Measurements from ENCODE around the gene LILRB1.
"Not testable (repeated sequence)": the region's sequence is repeated elsewhere in the genome, so short reads cannot be mapped to it uniquely, and the experiment has no call there.

The LILRB1 gene

DNA sequence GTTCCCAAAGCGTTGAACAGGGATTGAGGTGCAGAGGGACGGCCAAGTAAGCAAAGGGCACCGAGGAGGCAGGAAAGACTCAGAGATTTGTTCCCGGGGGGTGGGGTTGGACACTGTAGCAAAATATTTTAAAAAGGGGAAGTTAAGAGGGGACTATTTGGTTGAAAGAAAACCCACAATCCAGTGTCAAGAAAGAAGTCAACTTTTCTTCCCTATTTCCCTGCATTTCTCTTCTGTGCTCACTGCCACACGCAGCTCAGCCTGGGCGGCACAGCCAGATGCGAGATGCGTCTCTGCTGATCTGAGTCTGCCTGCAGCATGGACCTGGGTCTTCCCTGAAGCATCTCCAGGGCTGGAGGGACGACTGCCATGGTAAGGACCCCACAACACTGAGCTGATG is at the start of gene LILRB1:
Gene LILRB1 (plus strand): TSS at position 223 of the 400 bp plus-strand sequence. CDS start 590 bp downstream, outside the sequence.
- DNase-seq = not testable (repeated sequence)

- DNase-seq = no peak
Measured at GRCh38 chr19:54586397-54586796, 43.9 kb upstream of the LILRB1 start.

DNA sequence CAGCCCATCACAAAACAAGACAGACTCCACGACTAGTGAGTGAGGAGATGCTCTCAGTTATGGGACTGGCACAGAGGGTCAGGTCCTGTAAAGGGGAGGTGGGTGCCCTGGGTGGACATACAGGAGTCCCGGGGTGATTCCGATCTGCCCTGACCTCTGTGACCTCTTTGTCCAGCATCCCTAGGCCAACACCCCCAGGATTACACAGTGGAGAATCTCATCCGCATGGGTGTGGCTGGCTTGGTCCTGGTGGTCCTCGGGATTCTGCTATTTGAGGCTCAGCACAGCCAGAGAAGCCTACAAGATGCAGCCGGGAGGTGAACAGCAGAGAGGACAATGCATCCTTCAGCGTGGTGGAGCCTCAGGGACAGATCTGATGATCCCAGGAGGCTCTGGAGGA is 43.3 kb upstream of the LILRB1 start:
- no peak for DNase-seq

GRCh38 chr19:54593445-54593844 is 36.8 kb upstream of the LILRB1 start, which contains the start of gene LILRA1:
TSS of gene LILRA1 (plus strand) at chr19:54593632. CDS start at chr19:54594245, 613 bp downstream.
- DNase-seq = not testable (repeated sequence)

GRCh38 chr19:54593931-54594626 is 36.2 kb upstream of the LILRB1 start:
- not testable (repeated sequence) for DNase-seq

- no peak for DNase-seq
Measured at GRCh38 chr19:54594737-54595136, 35.5 kb upstream of the LILRB1 start.

- not testable (repeated sequence) for DNase-seq
Measured at GRCh38 chr19:54595680-54596436, 34.4 kb upstream of the LILRB1 start.

DNA sequence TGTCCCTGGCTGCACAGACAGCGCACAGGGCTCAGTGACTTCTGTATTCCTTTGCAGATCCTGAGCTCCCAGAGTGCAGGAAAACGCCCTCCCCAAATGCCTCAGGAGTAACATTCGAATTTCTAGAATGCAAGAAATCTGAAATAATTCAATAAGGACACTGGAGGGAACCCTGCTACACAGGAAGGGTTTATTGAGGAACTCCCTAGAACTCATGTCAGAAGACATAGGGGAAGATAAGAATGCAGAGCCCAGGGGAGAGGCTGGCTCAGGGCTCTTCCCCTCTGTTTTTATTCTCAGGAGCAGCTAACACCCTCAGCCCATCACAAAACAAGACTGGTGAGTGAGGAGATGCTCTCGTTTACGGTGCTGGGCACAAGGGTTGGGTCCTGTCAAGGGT is 30.1 kb upstream of the LILRB1 start:
- no peak for DNase-seq

- no peak for DNase-seq
Measured at GRCh38 chr19:54606230-54606629, 24.1 kb upstream of the LILRB1 start.

DNA sequence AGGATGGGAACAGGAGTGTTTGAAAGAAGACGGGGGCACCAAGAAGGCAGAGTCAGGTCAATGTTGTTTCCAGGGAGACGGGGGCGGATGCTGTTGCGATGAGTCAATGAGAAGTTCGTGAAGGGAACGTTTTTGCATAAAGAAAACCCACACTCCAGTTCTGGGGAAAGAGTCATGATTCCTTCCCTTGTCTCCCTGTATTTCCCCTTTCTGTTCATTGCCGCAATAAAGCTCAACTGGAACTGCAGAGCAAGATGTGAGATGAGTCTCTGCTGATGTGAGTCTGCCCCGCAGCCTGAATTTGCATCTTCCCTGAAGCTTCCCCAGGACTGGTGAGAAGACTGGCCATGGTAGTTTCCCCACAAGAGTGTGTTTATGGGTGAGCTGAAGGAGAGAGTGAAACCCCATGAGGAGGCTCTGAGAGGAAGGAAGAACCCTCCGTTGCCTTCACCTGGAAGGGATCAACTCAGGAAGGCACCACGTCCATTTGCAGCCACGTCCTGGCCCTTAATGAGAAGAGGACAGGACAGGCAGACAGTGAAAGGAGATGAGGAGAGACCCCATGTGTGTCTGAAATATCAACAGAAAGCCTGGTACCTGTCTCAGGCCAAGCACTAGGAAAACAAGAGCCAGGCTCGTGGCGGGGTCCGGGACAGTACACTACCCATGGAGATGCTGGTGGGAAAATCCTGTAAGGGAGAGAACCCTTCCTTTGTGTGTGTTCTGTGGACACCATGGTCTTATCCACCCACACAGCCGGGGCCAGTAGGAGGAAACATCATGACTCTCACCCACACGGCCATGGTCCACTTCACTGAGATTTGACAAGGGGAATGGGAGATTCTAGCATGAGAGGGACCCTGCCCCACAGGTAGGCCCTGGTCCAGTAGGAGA is 23.1 kb upstream of the LILRB1 start:
- no peak for DNase-seq

GRCh38 chr19:54607785-54608150 is 22.5 kb upstream of the LILRB1 start:
- no peak for DNase-seq

GRCh38 chr19:54608205-54608604 is 22.1 kb upstream of the LILRB1 start:
- DNase-seq = no peak

- DNase-seq = no peak
Measured at GRCh38 chr19:54608792-54609191, 21.5 kb upstream of the LILRB1 start.

GRCh38 chr19:54609356-54609791 is 20.9 kb upstream of the LILRB1 start:
- DNase-seq = no peak

DNA sequence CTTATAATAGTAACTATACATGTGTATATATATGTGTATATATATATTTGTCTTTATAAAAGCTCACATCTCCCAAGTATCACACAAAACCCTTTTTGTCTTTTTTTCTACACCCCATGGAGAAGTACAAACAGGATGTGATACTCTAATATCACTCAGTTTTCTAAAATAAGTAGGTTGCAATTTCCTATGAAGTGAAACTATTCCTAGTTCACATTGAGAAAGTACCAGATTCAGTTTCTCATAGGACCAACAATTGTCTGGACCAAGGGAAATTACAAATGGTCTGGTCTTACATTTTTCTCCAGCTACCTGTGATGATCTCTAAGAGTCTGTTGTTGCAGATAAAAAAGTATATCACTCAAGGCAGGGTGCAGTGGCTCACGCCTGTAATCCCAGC is 17.9 kb upstream of the LILRB1 start:
- no peak for DNase-seq

GRCh38 chr19:54614726-54615125 is 15.6 kb upstream of the LILRB1 start:
- DNase-seq = no peak

DNA sequence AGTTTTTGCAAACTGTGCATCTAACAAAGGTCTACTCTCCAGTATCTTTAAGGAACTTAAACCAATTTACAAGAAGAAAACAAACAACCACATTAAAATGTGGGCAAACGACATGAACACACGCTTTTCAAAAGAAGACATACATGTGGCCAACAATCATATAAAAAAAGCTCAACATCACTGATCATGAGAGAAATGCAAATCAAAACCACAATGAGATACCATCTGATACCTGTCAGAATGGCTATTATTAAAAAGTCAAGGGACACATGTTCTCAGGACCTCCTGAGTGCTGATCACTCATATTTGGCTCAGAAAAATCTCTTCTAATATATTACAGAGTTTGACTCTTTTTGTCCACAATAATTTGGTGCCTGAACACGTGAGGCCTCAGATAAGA is 14.2 kb upstream of the LILRB1 start:
- DNase-seq = no peak

DNA sequence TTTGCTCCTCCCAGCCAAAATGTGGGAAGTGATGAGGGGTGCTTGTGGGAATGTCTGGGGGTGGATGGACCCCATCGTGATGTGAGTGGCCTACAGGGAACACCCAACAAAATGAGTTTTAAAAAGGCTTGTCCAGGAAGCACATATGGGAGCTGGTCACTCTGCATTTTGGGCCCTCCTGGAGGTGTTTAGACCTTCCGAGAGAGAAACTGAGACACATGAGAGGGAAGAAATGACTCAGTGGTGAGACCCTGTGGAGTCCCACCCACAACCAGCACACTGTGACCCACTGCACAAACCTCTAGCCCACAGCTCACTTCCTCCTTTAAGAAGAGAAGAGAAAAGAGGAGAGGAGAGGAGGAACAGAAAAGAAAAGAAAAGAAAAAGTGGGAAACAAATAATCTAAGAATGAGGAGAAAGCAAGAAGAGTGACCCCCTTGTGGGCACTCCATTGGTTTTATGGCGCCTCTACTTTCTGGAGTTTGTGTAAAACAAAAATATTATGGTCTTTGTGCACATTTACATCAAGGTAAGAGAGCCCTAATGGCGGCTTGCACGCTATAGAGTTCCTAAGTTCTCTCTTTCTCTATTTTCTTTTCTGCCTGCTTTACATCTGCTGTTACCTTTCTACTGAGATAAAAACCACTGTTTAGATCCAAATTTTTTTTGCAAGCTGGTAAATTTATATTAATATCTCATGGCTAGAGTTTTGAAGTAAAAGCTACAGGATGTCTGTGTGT is 13.3 kb upstream of the LILRB1 start:
- DNase-seq = no peak

GRCh38 chr19:54620464-54620863 is 9.8 kb upstream of the LILRB1 start:
- no peak for DNase-seq

GRCh38 chr19:54622431-54622830 is 7.9 kb upstream of the LILRB1 start:
- no peak for DNase-seq

DNA sequence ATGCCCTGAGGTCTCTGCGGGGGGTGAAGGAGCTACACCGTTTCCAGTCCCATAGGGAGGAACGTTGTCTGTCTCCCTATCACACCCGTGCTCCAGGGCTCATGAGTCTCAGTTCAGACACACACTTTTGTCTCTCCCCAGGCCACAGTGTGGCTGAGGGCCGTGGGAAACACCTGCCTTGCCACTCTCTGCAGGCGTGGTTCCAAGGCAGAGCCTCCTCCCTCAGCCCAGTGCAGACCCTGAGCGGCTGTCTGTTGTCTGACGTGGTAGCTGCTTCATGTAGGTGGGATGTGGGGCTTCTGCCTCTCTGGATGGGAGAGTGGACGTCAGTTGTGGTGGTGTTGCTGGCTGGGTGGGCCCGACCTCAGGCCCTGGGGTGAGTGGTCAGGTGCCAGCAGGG is 6.0 kb upstream of the LILRB1 start:
- not testable (repeated sequence) for DNase-seq

DNA sequence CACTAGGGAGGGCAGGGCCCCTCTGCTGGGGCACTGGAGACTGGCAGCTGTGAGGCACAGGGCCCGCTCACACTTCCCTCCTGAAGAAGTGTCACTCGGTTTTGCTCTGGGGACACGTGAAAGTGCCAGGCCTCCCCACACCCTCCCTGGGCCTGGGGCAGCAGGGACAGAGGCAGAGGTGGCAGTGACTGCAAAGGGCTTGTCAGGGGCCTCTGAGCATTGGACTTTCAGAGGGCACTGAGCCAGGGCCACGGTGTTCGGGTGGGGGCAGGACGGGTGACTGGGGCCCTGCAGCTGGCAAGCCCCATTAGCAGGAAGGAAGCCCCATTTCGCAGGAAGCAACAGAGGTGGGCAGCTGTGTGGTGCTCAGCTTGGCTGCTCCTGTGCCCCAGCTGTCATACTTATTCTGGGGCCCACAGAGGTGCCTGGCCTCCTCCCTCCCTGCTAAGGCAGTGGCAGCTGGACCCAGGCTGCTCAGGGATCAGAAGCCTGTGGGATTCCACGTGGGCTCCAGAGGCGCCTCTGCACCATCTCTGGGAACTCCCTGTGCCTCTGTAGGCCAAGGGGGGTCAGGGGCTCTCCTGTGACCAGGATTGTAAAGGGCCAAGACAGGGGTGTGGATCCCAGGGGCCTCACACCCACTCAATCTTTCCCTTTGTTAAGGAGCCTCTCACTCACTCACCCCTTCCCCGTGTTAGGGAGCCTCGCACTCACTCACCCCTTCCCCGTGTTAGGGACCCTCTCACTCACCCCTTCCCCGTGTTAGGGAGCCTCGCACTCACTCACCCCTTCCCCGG is 5.2 kb upstream of the LILRB1 start:
- DNase-seq = not testable (repeated sequence)
